SU-DHL-6 (cell line): Measurements from ENCODE around the gene ZNF609.

Source experiments
- EZH2phosphoT487 ChIP-seq: fragments of 200-600 bp; sonication (generic), shearing (Covaris generic); conservative IDR thresholded peaks from 2 replicates; pipeline ENCODE4 v1.6.1; 2018; ENCODE audit warnings: mild to moderate bottlenecking, antibody characterized with exemption, low read length, moderate library complexity, mixed read lengths
- TF ChIP-seq, protein P1 (sequence below): fragments of 200-600 bp; sonication (generic); IDR thresholded peaks from one replicate; pipeline ENCODE4 v1.5.1; 2017; ENCODE audit warnings: antibody characterized with exemption, mild to moderate bottlenecking, low read length, moderate library complexity; ENCODE audit not compliant: insufficient read depth, poor library complexity, severe bottlenecking

GRCh38 chr15:64703632-64703959 lies 243.2 kb downstream of the ZNF609 start:
- no peak for TF ChIP-seq EZH2phosphoT487
- TF ChIP-seq, protein P1, sequence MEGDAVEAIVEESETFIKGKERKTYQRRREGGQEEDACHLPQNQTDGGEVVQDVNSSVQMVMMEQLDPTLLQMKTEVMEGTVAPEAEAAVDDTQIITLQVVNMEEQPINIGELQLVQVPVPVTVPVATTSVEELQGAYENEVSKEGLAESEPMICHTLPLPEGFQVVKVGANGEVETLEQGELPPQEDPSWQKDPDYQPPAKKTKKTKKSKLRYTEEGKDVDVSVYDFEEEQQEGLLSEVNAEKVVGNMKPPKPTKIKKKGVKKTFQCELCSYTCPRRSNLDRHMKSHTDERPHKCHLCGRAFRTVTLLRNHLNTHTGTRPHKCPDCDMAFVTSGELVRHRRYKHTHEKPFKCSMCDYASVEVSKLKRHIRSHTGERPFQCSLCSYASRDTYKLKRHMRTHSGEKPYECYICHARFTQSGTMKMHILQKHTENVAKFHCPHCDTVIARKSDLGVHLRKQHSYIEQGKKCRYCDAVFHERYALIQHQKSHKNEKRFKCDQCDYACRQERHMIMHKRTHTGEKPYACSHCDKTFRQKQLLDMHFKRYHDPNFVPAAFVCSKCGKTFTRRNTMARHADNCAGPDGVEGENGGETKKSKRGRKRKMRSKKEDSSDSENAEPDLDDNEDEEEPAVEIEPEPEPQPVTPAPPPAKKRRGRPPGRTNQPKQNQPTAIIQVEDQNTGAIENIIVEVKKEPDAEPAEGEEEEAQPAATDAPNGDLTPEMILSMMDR = no peak
